SK-N-SH treated with all-trans-retinoic acid at 6 μM for 48 hours (cell line): ENCODE measurements around the gene RBMS3.

ENCODE experiments used
- ATAC-seq: fragments of 200-7000 bp; cut with Tn5 transposase; 3 replicates; pipeline ENCODE4 v1.9.1; 2020; ENCODE audit warnings: mild to moderate bottlenecking, moderate library complexity
- ARNTL ChIP-seq: fragments of 450-650 bp; formaldehyde crosslinking; IDR thresholded peaks from 2 replicates; pipeline ENCODE4 v1.5.0; 2020; ENCODE audit warnings: low read depth, mild to moderate bottlenecking, moderate library complexity, borderline replicate concordance
- BACH2 ChIP-seq: fragments of 250-450 bp; sonication (Bioruptor Pico); IDR thresholded peaks from 2 replicates; pipeline ENCODE4 v1.9.0; 2021; ENCODE audit warnings: mild to moderate bottlenecking, borderline replicate concordance
- CREB5 ChIP-seq: fragments of 250-450 bp; sonication (Bioruptor Pico); IDR thresholded peaks from 2 replicates; pipeline ENCODE4 v1.5.1; 2020; ENCODE audit warnings: low read depth, mild to moderate bottlenecking, moderate library complexity
- CSDC2 ChIP-seq: fragments of 250-450 bp; sonication (Bioruptor Pico); IDR thresholded peaks from 2 replicates; pipeline ENCODE4 v1.5.0; 2020; ENCODE audit warnings: mild to moderate bottlenecking, moderate library complexity
- CSRNP3 ChIP-seq: fragments of 250-450 bp; sonication (Bioruptor Pico); IDR thresholded peaks from 2 replicates; pipeline ENCODE4 v1.5.1; 2021; ENCODE audit warnings: mild to moderate bottlenecking, moderate library complexity
- ESRRG ChIP-seq: fragments of 250-450 bp; sonication (Bioruptor Pico); IDR thresholded peaks from 2 replicates; pipeline ENCODE4 v1.6.1; 2021; ENCODE audit warnings: mild to moderate bottlenecking
- GLIS3 ChIP-seq: fragments of 250-450 bp; sonication (Bioruptor Pico); IDR thresholded peaks from 2 replicates; pipeline ENCODE4 v1.5.0; 2020; ENCODE audit warnings: mild to moderate bottlenecking, moderate library complexity
- ISL1 ChIP-seq: fragments of 250-450 bp; sonication (Bioruptor Pico); IDR thresholded peaks from 2 replicates; pipeline ENCODE4 v2.1.2; 2022; ENCODE audit warnings: mild to moderate bottlenecking, moderate library complexity
- OSR1 ChIP-seq: fragments of 250-450 bp; sonication (Bioruptor Pico); IDR thresholded peaks from 2 replicates; pipeline ENCODE4 v1.8.0; 2022; ENCODE audit warnings: moderate library complexity, mild to moderate bottlenecking, inconsistent platforms
- PATZ1 ChIP-seq: fragments of 250-450 bp; sonication (Bioruptor Pico); IDR thresholded peaks from 2 replicates; pipeline ENCODE4 v1.8.0; 2020; ENCODE audit warnings: mild to moderate bottlenecking, moderate library complexity, borderline replicate concordance
- POU6F1 ChIP-seq: fragments of 250-450 bp; sonication (Bioruptor Pico); IDR thresholded peaks from 2 replicates; pipeline ENCODE4 v1.8.0; 2021; ENCODE audit warnings: low read depth, mild to moderate bottlenecking, moderate library complexity, borderline replicate concordance
- PPARA ChIP-seq: fragments of 250-450 bp; sonication (Bioruptor Pico); IDR thresholded peaks from 2 replicates; pipeline ENCODE4 v1.5.0; 2020; ENCODE audit warnings: mild to moderate bottlenecking, borderline replicate concordance
- RARB ChIP-seq: fragments of 250-450 bp; sonication (Bioruptor Pico); IDR thresholded peaks from 2 replicates; pipeline ENCODE4 v1.8.0; 2021; ENCODE audit warnings: mild to moderate bottlenecking, moderate library complexity
- SNAI2 ChIP-seq: fragments of 250-450 bp; sonication (Bioruptor Pico); IDR thresholded peaks from 2 replicates; pipeline ENCODE4 v1.5.0; 2020; ENCODE audit warnings: mild to moderate bottlenecking, moderate library complexity
- TCF4 ChIP-seq: fragments of 250-450 bp; sonication (Bioruptor Pico); IDR thresholded peaks from 2 replicates; pipeline ENCODE4 v1.8.0; 2021; ENCODE audit warnings: mild to moderate bottlenecking, moderate library complexity, borderline replicate concordance
- TOX ChIP-seq: fragments of 250-450 bp; sonication (Bioruptor Pico); IDR thresholded peaks from 2 replicates; pipeline ENCODE4 v1.8.0; 2021; ENCODE audit warnings: mild to moderate bottlenecking, moderate library complexity, borderline replicate concordance
- TSHZ2 ChIP-seq: fragments of 250-450 bp; sonication (Bioruptor Pico); IDR thresholded peaks from 2 replicates; pipeline ENCODE4 v1.5.0; 2020; ENCODE audit warnings: mild to moderate bottlenecking, moderate library complexity
- ZC3H10 ChIP-seq: fragments of 250-450 bp; sonication (Bioruptor Pico); IDR thresholded peaks from 2 replicates; pipeline ENCODE4 v1.5.1; 2021; ENCODE audit warnings: mild to moderate bottlenecking, moderate library complexity
- ZFP3 ChIP-seq: fragments of 250-450 bp; sonication (Bioruptor Pico); IDR thresholded peaks from 2 replicates; pipeline ENCODE4 v1.5.0; 2020; ENCODE audit warnings: mild to moderate bottlenecking, moderate library complexity
- ZFP30 ChIP-seq: fragments of 450-650 bp; formaldehyde crosslinking; IDR thresholded peaks from 2 replicates; pipeline ENCODE4 v1.5.0; 2022; ENCODE audit warnings: mild to moderate bottlenecking, moderate library complexity
- ZNF565 ChIP-seq: fragments of 450-650 bp; formaldehyde crosslinking; conservative IDR thresholded peaks from 2 replicates; pipeline ENCODE4 v1.5.0; 2020; ENCODE audit warnings: low read depth, mild to moderate bottlenecking, moderate library complexity
- ZNF70 ChIP-seq: fragments of 450-650 bp; formaldehyde crosslinking; IDR thresholded peaks from 2 replicates; pipeline ENCODE4 v1.5.0; 2020; ENCODE audit warnings: mild to moderate bottlenecking, moderate library complexity
- ZNF8 ChIP-seq: fragments of 450-650 bp; formaldehyde crosslinking; IDR thresholded peaks from 2 replicates; pipeline ENCODE4 v1.5.0; 2020; ENCODE audit warnings: mild to moderate bottlenecking, moderate library complexity

Gene RBMS3

GRCh38 chr3:29690686-29691353, 409.9 kb downstream of the RBMS3 start:
- ATAC-seq = no peak
- TF ChIP-seq ZFP30 (CRISPR knock-in tag) = no peak
- TF ChIP-seq TOX (CRISPR knock-in tag) = no peak
- TF ChIP-seq GLIS3 (CRISPR knock-in tag) = no peak
- no peak for TF ChIP-seq PPARA (CRISPR knock-in tag)
- no peak for TF ChIP-seq CREB5 (CRISPR knock-in tag)
- TF ChIP-seq TSHZ2 (CRISPR knock-in tag) = no peak
- TF ChIP-seq CSDC2 (CRISPR knock-in tag) = no peak
- no peak for TF ChIP-seq ZC3H10
- TF ChIP-seq ESRRG (CRISPR knock-in tag) = no peak
- no peak for TF ChIP-seq POU6F1 (CRISPR knock-in tag)
- no peak for TF ChIP-seq OSR1 (CRISPR knock-in tag)
- TF ChIP-seq CSRNP3 (CRISPR knock-in tag) = no peak
- no peak for TF ChIP-seq BACH2
- TF ChIP-seq TCF4 (CRISPR knock-in tag) = no peak
- no peak for TF ChIP-seq RARB
- TF ChIP-seq ARNTL (CRISPR knock-in tag) = no peak
- no peak for TF ChIP-seq ZFP3 (CRISPR knock-in tag)

- ATAC-seq = peak; percentile 90
- TF ChIP-seq ISL1 = peak; percentile 91
- TF ChIP-seq ZNF8 (CRISPR knock-in tag) = no peak
- no peak for TF ChIP-seq SNAI2 (CRISPR knock-in tag)
- TF ChIP-seq POU6F1 (CRISPR knock-in tag) = 0 out of 2 replicates have a peak, but pooled peaks have one; percentile 86
- no peak for TF ChIP-seq ZNF565 (CRISPR knock-in tag)
- no peak for TF ChIP-seq TCF4 (CRISPR knock-in tag)
- TF ChIP-seq ZC3H10 = no peak
- no peak for TF ChIP-seq ZFP3 (CRISPR knock-in tag)
- no peak for TF ChIP-seq ZNF70 (CRISPR knock-in tag)
- TF ChIP-seq ESRRG (CRISPR knock-in tag) = no peak
- peak; percentile 50; the same call in 1 of the 2 replicates for TF ChIP-seq TOX (CRISPR knock-in tag)
- TF ChIP-seq PPARA (CRISPR knock-in tag) = no peak
- TF ChIP-seq PATZ1 (CRISPR knock-in tag) = 0 out of 2 replicates have a peak, but pooled peaks have one; percentile 71
- no peak for TF ChIP-seq ARNTL (CRISPR knock-in tag)
- TF ChIP-seq TSHZ2 (CRISPR knock-in tag) = no peak
- no peak for TF ChIP-seq CSRNP3 (CRISPR knock-in tag)
- no peak for TF ChIP-seq OSR1 (CRISPR knock-in tag)
- no peak for TF ChIP-seq GLIS3 (CRISPR knock-in tag)
- TF ChIP-seq BACH2 = no peak
These were observed 413.0 kb downstream of the RBMS3 start for GRCh38 chr3:29693863-29694262.
